ENCODE results near the gene BPIFB4. TPM values are rescaled to one million over a fixed set of nuclear protein-coding genes. Genes with fewer than 3 reads are reported as not detected.

Gene BPIFB4
- total and polyA plus RNA-seq, 2 of the 4 experiments (the other 2 are of a cell fraction): not detected

DNA sequence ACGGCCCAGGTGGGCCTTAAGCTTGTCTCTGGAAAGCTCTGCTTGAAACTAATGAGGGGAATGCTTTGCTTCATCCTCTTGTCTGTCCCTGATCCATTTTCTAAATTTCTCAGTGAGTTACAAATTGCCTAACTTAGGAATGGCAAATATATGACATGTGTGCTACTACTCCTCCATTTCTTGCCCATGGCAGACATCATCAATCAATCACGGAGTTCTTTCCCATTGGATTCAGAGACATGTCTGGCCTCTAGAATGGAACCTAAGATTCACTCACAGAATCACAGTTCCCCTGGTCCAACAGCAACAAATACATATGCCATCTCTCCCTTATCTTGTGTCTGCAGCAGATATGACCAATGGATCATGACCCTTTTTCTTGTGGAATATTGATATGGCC is 6.6 kb upstream of the BPIFB4 start:
- H2BK120ac ChIP-seq (ENCODE audit: low read depth, low read length): no peak overlapping the region
- H3K23ac ChIP-seq (ENCODE audit: low read depth, low read length): no peak overlapping the region
- H4K20me1 ChIP-seq (ENCODE audit: insufficient read depth, low read length): no peaks in the 10 kb centered on the region; the same call in 1 of the 2 replicates
- POLR2A ChIA-PET (ENCODE audit: unreplicated experiment): no interaction called here
- H3K9ac ChIP-seq (ENCODE audit: low read depth, low read length): no peak overlapping the region
- no TSS peak for BruUV-seq (replicated peaks)
- no peak overlapping the region for H3K14ac ChIP-seq (replicated peaks; ENCODE audit: low read depth, low read length)
- H4K8ac ChIP-seq (ENCODE audit: low read depth in 2 of 2, low read length in 2 of 2): no peak overlapping the region
- TF ChIP-seq RCOR1 (IDR thresholded peaks at IDR 0.05; ENCODE audit: insufficient replicate concordance, low read length) (no peak), CEBPB (IDR thresholded peaks at IDR 0.05; ENCODE audit: low read depth, low read length) (no peak), CHD1 (IDR thresholded peaks at IDR 0.05; ENCODE audit: low read depth, low read length) (no peak), SMC3 (IDR thresholded peaks at IDR 0.05; ENCODE audit: low read depth, low read length) (no peak), BHLHE40 (IDR thresholded peaks at IDR 0.05; ENCODE audit: low read depth, low read length) (no peak), FOS (IDR thresholded peaks at IDR 0.05; ENCODE audit: low read depth, low read length) (no peak), MXI1 (IDR thresholded peaks at IDR 0.05; ENCODE audit: borderline replicate concordance, low read depth, low read length) (no peak), RAD21 (IDR thresholded peaks at IDR 0.05; ENCODE audit: low read length) (no peak), NFE2L2 (IDR thresholded peaks at IDR 0.05; ENCODE audit: low read depth, low read length) (no peak), POLR2A (IDR thresholded peaks at IDR 0.05; ENCODE audit: low read depth, low read length) (no peak), RFX5 (IDR thresholded peaks at IDR 0.05; ENCODE audit: low read depth, low read length) (no peak), MAFK (IDR thresholded peaks at IDR 0.05; ENCODE audit: low read depth, low read length) (no peak), MAZ (IDR thresholded peaks at IDR 0.05; ENCODE audit: borderline replicate concordance, low read depth, low read length) (no peak)
- TF ChIP-seq, protein P1, sequence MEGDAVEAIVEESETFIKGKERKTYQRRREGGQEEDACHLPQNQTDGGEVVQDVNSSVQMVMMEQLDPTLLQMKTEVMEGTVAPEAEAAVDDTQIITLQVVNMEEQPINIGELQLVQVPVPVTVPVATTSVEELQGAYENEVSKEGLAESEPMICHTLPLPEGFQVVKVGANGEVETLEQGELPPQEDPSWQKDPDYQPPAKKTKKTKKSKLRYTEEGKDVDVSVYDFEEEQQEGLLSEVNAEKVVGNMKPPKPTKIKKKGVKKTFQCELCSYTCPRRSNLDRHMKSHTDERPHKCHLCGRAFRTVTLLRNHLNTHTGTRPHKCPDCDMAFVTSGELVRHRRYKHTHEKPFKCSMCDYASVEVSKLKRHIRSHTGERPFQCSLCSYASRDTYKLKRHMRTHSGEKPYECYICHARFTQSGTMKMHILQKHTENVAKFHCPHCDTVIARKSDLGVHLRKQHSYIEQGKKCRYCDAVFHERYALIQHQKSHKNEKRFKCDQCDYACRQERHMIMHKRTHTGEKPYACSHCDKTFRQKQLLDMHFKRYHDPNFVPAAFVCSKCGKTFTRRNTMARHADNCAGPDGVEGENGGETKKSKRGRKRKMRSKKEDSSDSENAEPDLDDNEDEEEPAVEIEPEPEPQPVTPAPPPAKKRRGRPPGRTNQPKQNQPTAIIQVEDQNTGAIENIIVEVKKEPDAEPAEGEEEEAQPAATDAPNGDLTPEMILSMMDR (conservative IDR thresholded peaks at IDR 0.05; ENCODE audit: low read depth, low read length): no peak
- TF ChIP-seq, protein P2, sequence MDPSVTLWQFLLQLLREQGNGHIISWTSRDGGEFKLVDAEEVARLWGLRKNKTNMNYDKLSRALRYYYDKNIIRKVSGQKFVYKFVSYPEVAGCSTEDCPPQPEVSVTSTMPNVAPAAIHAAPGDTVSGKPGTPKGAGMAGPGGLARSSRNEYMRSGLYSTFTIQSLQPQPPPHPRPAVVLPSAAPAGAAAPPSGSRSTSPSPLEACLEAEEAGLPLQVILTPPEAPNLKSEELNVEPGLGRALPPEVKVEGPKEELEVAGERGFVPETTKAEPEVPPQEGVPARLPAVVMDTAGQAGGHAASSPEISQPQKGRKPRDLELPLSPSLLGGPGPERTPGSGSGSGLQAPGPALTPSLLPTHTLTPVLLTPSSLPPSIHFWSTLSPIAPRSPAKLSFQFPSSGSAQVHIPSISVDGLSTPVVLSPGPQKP (IDR thresholded peaks at IDR 0.05; ENCODE audit: borderline replicate concordance, low read depth, low read length): no peak
- 60% methylated on average over 1 of the region's 2 CpGs; no CpG with 5 or more reads in 1 of the 2 experiments for WGBS, 2 experiments (ENCODE audit: extremely low coverage in 2 of 2, insufficient read length in 1 of 2)
- H3K79me1 ChIP-seq (ENCODE audit: low read depth in 1 of 2, low read length in 2 of 2): no peaks in the 10 kb centered on the region
- H4K5ac ChIP-seq (ENCODE audit: low read depth, low read length): no peak overlapping the region
- no peak overlapping the region for H2AK5ac ChIP-seq (ENCODE audit: low read depth, low read length)
- ATAC-seq (ENCODE audit: low read depth) (no peak), DNase-seq (no peak)
- no peak overlapping the region for H2BK5ac ChIP-seq (ENCODE audit: low read depth, low read length, poor library complexity, severe bottlenecking)
- H3K56ac ChIP-seq (ENCODE audit: extremely low read depth, insufficient read depth, low read length): no peak overlapping the region
- H3K9me1 ChIP-seq (ENCODE audit: insufficient read depth, low read length): no peaks in the 10 kb centered on the region
- H3K27ac ChIP-seq (ENCODE audit: insufficient read depth, low read length): no peak overlapping the region
- no peak overlapping the region for H2BK20ac ChIP-seq (ENCODE audit: low read depth, low read length)
- intact Hi-C loops (cut with micrococcal nuclease) (no loop called here), in situ Hi-C loops (cut with MboI; ENCODE audit: low sequenced_read_pairs) (no loop called here), dilution Hi-C loops (cut with HindIII; ENCODE audit: low sequenced_read_pairs, unreplicated experiment) (no loop called here)
- peaks cover 14% of the 10 kb centered on the region for H3K27me3 ChIP-seq (ENCODE audit: control insufficient read depth, insufficient read depth, low read length)
- H3K18ac ChIP-seq (ENCODE audit: low read depth, low read length): no peak overlapping the region
- H3K4me2 ChIP-seq (ENCODE audit: low read depth, low read length): no peak overlapping the region
- H3K4me3 ChIP-seq (ENCODE audit: insufficient read depth, low read depth, low read length): no peak overlapping the region
- H3K4ac ChIP-seq (ENCODE audit: low read depth, low read length): no peak overlapping the region
- CTCF ChIA-PET: no interaction called here
- no peak overlapping the region for H2AFZ ChIP-seq (replicated peaks; ENCODE audit: low read length, poor library complexity)
- H3K36me3 ChIP-seq (ENCODE audit: control insufficient read depth, insufficient read depth, low read length): no peaks in the 10 kb centered on the region
- H3K4me1 ChIP-seq (ENCODE audit: control insufficient read depth, insufficient read depth, low read length): no peaks in the 10 kb centered on the region
- H3K9me3 ChIP-seq (ENCODE audit: control insufficient read depth, insufficient read depth, low read length): no peaks in the 10 kb centered on the region
- no peak overlapping the region for H2BK15ac ChIP-seq (ENCODE audit: low read depth, low read length)
- H2AK9ac ChIP-seq (replicated peaks; ENCODE audit: low read depth, low read length, poor library complexity): no peak overlapping the region
- no peak overlapping the region for H4K91ac ChIP-seq (ENCODE audit: insufficient read depth, low read depth, low read length)

All from IMR-90 (cell line).